GM10248 (cell line): ENCODE results near the gene GLRX.

Source experiments
- CTCF ChIA-PET: fragments of 300-600 bp; sonication (Branson Sonifier 250); formaldehyde crosslinking; extraction: SDS; loops from one replicate; lab custom pipeline; 2021; ENCODE audit warnings: antibody characterized with exemption; lab: Yijun Ruan, JAX
- POLR2A ChIA-PET: fragments of 350-650 bp; sonication (Branson Sonifier 250); formaldehyde crosslinking; extraction: SDS; loops from one replicate; lab custom pipeline; 2020; ENCODE audit warnings: antibody characterized with exemption; lab: Yijun Ruan, JAX
- DNase-seq: peaks from one replicate; pipeline ENCODE4 v3.0.0; 2012; ENCODE audit errors: extremely low spot score
- TF ChIP-seq, protein P1 (sequence below): IDR thresholded peaks from 2 replicates; pipeline ENCODE4 v1.5.1; 2012; ENCODE audit warnings: mild to moderate bottlenecking, low read depth; ENCODE audit errors: extremely low read depth, missing control alignments, control extremely low read depth

Gene GLRX

DNA sequence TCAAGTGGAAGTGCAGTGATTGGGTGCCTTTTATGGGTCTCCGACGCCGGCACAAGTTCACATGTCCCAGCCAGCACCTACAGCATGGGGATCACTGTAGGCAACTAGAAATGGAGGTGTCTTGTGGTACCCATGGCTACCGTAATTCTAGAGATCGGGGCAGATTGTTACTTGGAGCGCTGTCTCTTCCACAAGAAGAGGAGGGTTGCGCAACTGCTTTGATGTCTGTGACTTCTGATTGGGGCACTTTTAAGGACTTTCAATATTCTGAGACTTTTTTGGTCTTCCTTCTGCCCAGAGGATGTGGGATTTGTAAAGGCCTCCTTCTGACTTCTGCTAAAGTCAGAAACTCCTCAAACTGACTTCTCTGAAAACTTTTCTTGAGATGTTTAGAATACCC lies 41.9 kb downstream of the GLRX start:
- TF ChIP-seq, protein P1, sequence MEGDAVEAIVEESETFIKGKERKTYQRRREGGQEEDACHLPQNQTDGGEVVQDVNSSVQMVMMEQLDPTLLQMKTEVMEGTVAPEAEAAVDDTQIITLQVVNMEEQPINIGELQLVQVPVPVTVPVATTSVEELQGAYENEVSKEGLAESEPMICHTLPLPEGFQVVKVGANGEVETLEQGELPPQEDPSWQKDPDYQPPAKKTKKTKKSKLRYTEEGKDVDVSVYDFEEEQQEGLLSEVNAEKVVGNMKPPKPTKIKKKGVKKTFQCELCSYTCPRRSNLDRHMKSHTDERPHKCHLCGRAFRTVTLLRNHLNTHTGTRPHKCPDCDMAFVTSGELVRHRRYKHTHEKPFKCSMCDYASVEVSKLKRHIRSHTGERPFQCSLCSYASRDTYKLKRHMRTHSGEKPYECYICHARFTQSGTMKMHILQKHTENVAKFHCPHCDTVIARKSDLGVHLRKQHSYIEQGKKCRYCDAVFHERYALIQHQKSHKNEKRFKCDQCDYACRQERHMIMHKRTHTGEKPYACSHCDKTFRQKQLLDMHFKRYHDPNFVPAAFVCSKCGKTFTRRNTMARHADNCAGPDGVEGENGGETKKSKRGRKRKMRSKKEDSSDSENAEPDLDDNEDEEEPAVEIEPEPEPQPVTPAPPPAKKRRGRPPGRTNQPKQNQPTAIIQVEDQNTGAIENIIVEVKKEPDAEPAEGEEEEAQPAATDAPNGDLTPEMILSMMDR: no peak
- no peak for DNase-seq
- CTCF ChIA-PET: interaction anchor here (0.9 to 19.5 kb wide), 43 partner anchors 11 to 556 kb away, joined by 3 to 561 read pairs (median 6); partner anchors contain the start of genes GLRX, RFESD and RHOBTB3
- POLR2A ChIA-PET: no interaction called here

DNA sequence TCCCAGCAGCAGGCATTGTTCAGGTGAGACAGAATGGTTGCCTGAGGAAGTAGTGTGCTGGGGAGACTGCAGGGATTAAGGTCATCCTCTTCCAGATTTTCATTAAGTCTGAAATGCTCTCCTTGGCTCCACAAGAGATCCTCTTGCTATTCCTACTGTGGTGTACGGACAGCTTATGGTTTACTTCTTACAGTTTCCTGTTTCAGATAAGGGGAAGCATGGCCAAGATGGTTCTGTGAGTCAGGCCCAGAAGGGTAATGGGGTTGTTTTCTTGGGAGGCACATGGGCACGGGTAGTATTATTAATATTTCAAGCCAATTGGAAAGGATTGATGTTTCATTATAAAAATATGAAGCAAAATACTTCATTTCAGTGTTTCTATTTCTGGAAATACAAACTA lies 42.9 kb downstream of the GLRX start:
- POLR2A ChIA-PET: no interaction called here
- no peak for DNase-seq
- CTCF ChIA-PET: interaction anchor here (0.9 to 19.5 kb wide), 9 partner anchors 9 to 137 kb away, joined by 3 to 561 read pairs (median 4); partner anchors contain the start of gene GLRX
- TF ChIP-seq, protein P1: no peak

DNA sequence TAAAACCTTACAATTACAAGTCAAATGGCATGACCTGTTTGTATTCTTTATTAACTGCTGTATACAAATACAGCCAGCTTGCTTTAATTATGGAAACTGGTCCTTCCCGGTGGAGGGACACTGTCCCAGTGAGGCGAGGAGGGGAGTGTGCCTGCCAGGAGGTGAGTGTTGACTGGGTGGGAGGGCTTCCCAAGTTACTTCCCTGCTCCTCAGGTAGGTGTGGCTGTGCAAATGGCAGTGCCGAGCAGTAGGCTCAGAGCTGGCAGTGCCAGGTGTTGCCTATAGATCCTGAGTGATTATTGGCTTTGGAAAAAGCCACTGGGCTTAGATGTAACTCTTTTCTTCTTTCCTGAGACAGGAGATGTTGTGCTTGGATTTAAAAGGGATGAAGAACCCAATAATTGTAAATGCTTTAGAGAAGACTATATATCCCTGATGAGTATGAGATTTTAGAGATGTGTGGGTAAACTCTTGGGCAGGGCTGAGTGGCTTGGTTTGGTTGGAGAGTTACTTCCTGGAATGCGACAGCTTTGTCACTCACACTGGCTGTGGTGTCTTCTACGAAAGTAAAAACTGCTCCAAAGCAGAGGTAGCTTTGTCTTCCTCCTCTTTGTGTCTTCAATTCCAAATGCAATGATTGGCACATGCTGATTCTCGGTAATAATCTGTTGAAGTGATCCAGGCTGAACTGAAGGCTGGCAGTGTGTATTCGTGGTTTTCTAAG lies 43.7 kb downstream of the GLRX start:
- TF ChIP-seq, protein P1: no peak
- POLR2A ChIA-PET: interaction anchor here (0.7 kb wide), 1 partner anchor 224 kb away, joined by 4 read pairs; the partner anchor contains the start of genes ARSK and SKIC3
- CTCF ChIA-PET: interaction anchor here (0.7 to 19.5 kb wide), 10 partner anchors 8 to 110 kb away, joined by 3 to 561 read pairs (median 4); partner anchors contain the start of gene GLRX
- no peak for DNase-seq

DNA sequence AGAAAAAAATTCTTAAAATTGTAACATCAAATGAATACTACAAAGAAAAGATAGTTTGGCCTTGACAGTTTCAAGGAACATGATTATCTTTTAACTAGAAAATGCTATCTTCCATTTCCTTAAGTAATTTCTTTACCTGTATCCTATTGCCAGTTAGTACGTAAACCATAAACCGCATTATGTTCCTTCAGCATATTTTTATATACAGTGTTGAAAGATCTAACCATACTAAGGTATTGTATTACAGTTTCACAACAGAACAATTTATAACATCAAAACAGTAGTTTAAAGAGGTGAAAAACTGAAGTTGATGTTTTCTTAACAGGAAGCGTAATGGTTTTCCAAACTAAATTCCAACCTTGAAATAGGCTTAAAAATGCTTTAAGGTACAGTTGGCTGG lies 45.1 kb downstream of the GLRX start:
- TF ChIP-seq, protein P1: no peak
- ChIA-PET CTCF (interaction anchor here (19.5 kb wide), 1 partner anchor 68 kb away, joined by 561 read pairs; no protein-coding TSS in a partner anchor), POLR2A (no interaction called here)
- no peak for DNase-seq

DNA sequence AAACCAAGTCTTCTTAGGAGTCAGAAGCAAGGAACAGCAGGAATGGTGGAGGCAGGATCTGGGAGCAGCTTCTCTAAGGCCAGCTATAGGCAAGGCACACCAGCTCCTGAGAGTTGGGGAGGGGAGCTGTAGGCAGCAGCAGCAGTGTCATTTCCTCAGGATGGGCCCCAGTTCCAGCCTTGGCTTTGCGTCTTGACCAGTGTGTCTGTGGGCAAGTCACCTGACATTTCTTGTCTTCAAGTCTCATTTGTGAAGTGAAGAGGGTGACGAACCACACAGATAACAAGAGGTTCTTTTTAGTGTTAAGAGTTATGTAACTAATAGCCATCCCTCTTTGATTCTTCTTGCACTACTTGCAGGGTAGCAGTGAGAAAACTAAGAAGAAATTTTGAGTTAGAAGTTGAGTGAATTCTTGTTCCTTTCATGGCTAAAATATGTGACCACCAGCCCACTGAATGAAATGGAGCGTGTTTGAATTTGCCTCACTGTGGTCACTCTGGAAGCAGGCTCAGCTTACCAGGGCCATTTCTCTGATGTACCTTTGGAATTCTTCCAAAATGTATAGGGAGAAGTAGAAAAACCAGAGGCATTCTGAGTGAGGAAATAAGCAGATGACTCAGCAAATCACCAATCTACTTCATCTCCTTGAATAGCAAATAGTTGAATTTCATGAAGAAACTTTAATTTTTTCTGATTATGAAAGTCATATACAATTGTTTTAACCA lies 49.0 kb downstream of the GLRX start:
- DNase-seq: no peak
- POLR2A ChIA-PET: no interaction called here
- TF ChIP-seq, protein P1: no peak
- CTCF ChIA-PET: interaction anchor here (1.0 to 7.9 kb wide), 3 partner anchors 8 to 128 kb away, joined by 3 to 73 read pairs (median 16); no protein-coding TSS in a partner anchor

DNA sequence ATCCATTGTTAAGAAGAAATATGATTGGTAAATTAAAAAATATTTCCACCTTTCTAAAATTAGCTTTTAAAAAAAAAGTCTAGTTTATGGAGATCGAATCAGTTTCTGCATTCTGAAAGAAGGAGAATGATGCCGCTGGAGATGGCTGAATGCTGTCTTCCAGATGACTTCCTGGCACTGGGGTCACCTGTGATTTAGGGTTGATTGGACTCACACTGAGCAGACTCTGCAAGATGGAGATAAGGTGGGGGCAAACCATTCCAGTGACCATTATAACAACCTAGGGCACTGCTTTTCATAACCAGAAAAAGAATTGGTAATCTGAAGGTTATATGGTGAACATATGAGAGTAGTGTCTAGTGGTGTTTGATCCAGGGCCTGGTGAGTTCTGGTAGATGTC lies 50.6 kb downstream of the GLRX start:
- ChIA-PET POLR2A (no interaction called here), CTCF (interaction anchor here (1.0 to 7.9 kb wide), 6 partner anchors 10 to 101 kb away, joined by 3 to 73 read pairs (median 6); no protein-coding TSS in a partner anchor)
- no peak for DNase-seq
- TF ChIP-seq, protein P1: no peak
